Lower leg skin (tissue), 3 donors: ENCODE data around the gene RSPH9.

ENCODE experiments used
- POLR2A ChIP-seq, 2 donors: fragments of 450-650 bp; IDR thresholded peaks; one replicate each; pipeline ENCODE4 v1.6.1; 2016 to 2017; ENCODE audit warnings: antibody characterized with exemption in 2 of 2, mild to moderate bottlenecking in 1 of 2, moderate library complexity in 1 of 2
- TF ChIP-seq, protein P1 (sequence below), 3 donors: fragments of 450-650 bp; IDR thresholded peaks; one replicate each; pipeline ENCODE4 v1.5.1; 2016; ENCODE audit warnings: antibody characterized with exemption in 3 of 3, mild to moderate bottlenecking in 3 of 3, moderate library complexity in 2 of 3

DNA sequence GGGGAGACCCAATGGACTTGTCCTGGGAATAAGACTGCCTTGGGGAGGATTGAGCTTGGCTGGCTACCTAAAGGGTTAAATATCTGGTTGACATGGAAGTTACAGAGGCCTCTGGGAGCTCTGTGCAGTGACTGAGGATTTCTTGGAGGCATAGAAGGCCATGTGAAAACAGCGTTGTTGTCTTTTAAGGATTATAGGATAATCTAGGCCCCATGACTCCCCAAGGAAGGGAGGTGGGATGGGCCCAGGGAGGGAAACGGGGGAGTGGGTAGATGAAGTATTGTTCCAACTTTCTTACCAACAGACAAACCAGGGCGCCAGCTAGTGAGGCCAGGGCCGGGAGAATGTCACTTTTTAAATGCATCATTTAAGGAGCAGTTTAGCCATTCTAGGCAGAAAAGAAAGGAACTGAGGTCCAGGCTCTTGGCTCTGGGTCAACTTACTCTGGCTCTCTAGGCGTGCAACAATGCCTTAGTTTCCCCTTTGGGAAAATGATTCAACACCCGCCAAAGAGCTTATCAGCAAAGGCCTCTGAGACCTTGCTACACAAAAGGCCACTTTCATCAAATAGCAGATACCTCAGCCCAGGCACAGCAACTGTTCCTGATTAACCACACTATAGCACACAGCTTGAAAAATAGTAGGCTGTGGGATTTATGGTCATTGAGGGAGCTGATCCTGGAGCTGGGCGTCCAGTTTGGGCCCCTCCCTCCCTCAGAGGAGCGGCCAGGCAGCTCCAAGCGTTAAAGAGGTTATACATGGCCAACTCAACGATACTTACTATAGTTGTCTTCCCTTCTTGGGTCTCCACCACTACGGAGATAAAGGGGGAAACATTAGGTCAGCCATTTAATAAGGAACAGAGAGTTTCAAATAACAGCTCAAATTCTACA lies 35.7 kb downstream of the RSPH9 start:
- TF ChIP-seq, protein P1, sequence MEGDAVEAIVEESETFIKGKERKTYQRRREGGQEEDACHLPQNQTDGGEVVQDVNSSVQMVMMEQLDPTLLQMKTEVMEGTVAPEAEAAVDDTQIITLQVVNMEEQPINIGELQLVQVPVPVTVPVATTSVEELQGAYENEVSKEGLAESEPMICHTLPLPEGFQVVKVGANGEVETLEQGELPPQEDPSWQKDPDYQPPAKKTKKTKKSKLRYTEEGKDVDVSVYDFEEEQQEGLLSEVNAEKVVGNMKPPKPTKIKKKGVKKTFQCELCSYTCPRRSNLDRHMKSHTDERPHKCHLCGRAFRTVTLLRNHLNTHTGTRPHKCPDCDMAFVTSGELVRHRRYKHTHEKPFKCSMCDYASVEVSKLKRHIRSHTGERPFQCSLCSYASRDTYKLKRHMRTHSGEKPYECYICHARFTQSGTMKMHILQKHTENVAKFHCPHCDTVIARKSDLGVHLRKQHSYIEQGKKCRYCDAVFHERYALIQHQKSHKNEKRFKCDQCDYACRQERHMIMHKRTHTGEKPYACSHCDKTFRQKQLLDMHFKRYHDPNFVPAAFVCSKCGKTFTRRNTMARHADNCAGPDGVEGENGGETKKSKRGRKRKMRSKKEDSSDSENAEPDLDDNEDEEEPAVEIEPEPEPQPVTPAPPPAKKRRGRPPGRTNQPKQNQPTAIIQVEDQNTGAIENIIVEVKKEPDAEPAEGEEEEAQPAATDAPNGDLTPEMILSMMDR (IDR thresholded peaks at IDR 0.05): no peak
- TF ChIP-seq POLR2A (IDR thresholded peaks at IDR 0.05): no peak
